ENCODE measurements around the gene TAX1BP1.
"Not testable (repeated sequence)": the region's sequence is repeated elsewhere in the genome, so short reads cannot be mapped to it uniquely, and the experiment has no call there.

Gene TAX1BP1

DNA sequence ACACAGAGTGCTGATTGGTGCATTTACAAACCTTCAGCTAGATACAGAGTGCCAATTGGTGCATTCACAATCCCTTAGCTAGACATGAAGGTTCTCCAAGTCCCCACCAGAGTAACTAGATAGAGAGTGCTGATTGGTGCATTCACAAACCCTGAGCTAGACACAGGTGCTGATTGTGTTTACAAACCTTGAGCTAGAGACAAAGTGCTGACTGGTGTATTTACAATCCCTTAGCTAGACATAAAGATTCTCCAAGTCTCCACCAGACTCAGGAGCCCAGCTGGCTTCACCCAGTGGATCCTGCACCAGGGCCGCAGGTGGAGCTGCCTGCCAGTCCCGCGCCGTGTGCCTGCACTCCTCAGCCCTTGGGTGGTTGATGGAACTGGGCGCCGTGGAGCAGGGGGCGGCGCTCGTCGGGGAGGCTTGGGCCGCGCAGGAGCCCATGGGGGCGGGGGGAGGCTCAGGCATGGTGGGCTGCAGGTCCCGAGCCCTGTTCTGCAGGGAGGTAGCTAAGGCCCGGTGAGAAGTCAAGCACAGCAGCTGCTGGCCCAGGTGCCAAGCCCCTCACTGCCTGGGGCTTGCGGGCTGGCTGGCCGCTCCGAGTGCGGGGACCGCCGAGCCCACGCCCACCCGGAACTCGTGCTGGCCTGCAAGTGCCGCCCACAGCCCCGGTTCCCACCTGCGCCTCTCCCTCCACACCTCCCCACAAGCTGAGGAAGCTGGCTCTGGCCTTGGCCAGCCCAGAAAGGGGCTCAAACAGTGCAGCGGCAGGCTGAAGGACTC lies 116.9 kb downstream of the TAX1BP1 start:
- not testable (repeated sequence) for DNase-seq

- no peak for DNase-seq
These were observed 120.8 kb downstream of the TAX1BP1 start for GRCh38 chr7:27860800-27861199.

GRCh38 chr7:27861747-27862146 lies 121.8 kb downstream of the TAX1BP1 start:
- DNase-seq, result no peak

- DNase-seq, result no peak
These were observed 123.9 kb downstream of the TAX1BP1 start for GRCh38 chr7:27863880-27864279.

DNA sequence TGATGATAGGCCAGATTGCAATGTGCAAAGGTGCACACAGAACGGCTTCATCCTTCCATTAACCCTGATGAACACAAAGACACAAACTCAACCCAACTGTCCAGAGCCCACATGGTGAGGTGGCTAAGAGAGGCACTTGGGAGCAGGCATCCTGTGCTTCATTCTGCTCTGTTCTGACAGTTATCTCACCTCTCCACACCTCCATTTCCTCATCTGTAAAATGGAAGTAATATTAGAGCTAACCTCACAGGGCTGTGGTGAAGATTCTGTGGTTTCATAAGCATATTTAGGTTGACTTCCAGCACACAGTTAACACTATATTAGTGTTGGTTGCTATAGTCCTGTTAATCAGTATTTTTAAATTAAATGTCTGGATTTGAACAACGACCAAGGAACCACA lies 126.3 kb downstream of the TAX1BP1 start:
- DNase-seq, result no peak

GRCh38 chr7:27866828-27867672 lies 127.1 kb downstream of the TAX1BP1 start:
- no peak for DNase-seq

GRCh38 chr7:27868131-27868550 lies 128.2 kb downstream of the TAX1BP1 start:
- no peak for DNase-seq

GRCh38 chr7:27869056-27869455 lies 129.1 kb downstream of the TAX1BP1 start:
- no peak for DNase-seq

- no peak for DNase-seq
These were observed 130.6 kb downstream of the TAX1BP1 start for GRCh38 chr7:27870595-27870994.

- DNase-seq, result no peak
These were observed 131.1 kb downstream of the TAX1BP1 start for GRCh38 chr7:27871086-27871485.

GRCh38 chr7:27871866-27872265 lies 131.9 kb downstream of the TAX1BP1 start:
- no peak for DNase-seq

DNA sequence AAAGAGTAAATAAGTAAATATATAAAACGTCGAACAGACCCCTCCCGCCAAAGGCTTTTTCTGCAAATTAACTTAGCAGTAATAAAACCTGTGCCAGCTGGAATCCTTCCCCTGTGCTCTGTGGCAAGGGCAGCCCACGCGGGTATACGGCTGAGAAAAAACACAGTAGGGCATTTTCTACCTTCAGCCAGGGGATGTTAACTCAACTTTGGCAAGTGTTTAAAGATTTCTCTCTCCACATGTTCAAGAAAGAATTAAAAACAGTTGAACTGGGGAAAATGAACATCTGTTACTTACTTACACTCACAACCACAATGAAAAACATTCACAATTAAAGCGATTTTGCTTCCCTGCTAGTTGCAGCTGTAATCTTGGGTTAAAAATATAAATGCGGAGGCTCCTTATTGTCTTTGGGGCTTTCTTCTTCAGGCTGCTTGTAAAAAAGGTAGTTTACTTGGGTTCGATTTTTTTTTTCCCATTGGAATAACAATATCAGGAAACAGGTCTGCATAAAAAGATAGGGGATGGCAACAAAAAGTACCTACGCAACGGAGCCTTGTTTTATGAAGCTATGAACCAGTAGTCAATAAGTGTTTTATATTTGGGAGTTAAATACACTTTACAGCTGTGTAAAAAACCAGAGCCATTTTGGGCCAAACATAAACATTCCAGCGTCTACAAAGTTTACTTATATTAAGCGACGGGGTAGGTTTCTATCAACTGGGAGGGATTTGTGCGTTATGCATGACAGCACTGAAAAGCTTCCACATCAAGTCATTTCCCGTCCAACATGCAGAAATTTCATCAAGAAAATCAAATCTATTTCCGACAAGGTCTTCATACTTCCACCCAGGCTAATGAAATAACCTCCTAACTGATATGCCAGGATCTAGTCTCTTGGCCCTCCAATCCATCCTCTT lies 132.7 kb downstream of the TAX1BP1 start:
- no peak for DNase-seq

DNA sequence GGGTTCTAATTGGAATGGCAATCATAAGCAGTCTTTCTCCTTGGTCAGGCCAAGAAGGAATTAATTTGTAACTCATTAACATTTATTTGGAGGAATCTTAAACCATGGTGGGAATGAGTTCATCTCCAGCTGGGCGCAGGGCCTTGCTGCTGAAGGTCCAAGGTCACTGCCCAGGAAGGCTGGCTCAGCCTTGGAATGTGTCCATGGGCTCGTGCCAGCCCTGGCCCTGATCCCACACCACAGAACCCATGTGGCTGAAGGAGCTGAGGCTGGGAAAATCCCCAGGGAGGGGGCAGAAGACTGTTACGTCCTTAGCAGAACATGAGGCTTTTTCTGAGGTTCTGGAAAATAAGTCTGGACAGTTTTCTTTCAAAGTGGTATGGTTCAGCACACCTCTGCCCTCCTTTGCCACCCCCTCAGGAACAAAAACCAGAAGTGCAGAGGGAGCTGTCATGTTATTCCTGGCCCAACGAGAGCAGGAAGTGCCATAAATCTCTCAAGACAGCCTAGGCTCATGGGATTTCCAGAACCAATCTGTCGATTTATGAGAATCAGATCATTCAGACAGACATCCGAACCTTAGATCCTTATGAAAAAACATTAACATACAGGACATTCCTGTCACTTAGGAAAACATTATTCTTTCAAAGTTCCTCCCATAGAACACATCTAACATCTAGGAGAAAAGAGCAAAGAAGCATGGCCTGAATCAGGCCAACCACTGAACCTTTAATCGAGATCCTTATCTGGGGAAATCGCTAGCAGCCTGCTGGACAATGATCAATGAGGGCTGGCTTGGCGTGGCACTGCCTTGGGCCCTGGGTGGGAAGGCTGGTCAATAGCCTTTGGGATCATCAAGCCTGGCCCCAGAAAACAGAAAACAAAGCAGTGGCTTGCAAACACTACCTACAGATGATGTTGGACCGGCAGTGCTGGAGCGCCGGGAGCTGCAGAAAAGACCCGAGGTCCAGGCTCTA lies 134.3 kb downstream of the TAX1BP1 start:
- DNase-seq, result no peak

DNA sequence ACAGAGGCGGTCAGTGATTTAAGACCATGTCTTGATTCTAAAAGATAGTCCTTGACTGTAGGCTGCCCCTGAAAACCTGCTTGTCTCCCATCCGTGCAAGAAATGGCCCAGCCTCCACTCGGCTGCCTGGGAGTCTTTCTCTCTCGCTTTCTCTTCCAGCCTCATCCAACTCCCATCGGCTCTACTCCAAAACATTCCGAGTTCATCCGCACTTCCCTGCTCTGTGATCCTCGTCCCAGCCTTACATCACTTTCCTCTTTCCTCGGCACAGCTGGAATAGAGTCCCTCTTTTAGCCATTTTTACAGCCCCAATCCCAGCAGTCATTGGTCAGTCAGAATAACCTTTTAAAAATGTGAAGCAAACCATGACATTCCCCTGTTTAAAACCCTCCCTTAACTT lies 135.1 kb downstream of the TAX1BP1 start:
- no peak for DNase-seq

DNA sequence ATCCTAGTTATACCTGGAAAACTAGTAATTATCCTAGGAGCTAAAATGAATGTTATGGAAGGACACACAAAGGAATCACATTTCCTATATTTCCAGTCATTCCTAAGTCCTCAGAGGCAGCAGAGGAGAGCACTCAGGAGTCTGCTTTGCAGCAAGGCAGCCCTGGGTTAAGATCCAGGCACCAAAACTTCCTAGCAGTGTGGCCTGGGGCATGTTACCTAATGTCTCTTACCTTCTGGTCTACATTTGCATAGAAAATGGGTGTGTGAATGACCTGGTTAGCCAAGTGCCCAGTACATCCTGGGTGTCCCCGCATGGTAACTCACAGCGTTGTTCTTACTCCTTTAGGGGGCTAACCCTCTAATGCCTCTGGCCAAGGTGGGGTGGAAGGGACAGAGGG lies 135.9 kb downstream of the TAX1BP1 start:
- DNase-seq, result no peak

- DNase-seq, result no peak
These were observed 136.8 kb downstream of the TAX1BP1 start for GRCh38 chr7:27876756-27877155.
